Measurements from ENCODE around the gene ERAL1.

DNA sequence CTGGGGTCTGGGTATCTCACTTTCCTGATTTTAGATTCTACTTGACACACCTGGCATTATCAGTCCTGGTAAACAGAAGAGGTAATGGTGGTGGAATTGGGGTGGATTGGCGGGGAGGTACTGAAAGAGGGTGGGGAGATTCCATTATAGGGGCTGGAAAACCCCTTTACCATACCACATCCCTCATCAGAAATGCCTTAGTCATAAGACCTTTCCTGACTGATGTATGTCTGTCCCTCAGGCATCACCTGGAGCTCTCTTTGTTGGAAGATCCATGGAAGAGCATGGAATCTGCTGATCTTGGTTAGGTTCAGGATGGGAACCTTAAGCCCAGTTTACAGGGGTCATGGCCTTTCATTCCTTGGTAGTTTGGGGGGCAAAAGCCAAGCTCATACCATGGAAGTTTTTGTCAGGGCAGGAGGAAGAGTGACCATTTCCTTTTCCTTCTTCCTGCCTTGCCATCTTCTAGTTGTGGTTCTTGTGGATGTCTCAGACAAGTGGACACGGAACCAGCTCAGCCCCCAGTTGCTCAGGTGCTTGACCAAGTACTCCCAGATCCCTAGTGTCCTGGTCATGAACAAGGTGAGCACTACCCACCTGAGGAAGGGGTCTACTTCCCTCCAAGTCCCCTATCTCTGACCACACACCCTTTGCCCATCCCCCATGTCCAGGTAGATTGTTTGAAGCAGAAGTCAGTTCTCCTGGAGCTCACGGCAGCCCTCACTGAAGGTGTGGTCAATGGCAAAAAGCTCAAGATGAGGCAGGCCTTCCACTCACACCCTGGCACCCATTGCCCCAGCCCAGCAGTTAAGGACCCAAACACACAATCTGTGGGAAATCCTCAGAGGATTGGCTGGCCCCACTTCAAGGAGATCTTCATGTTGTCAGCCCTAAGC lies 3.3 kb downstream of the ERAL1 start:
- TF ChIP-seq POLR2AphosphoS5 (IDR thresholded peaks at IDR 0.05; ENCODE audit: low read depth) (no peak), EZH2 (IDR thresholded peaks at IDR 0.05; ENCODE audit: low read depth, unreplicated experiment) (no peak), EZH2phosphoT487 (IDR thresholded peaks at IDR 0.05; ENCODE audit: unreplicated experiment) (no peak), STAT1 (IDR thresholded peaks at IDR 0.05; ENCODE audit: unreplicated experiment) (no peak), CREB1 (CRISPR knock-in tag; IDR thresholded peaks at IDR 0.05; ENCODE audit: low read depth) (no peak), NANOG (IDR thresholded peaks at IDR 0.05; ENCODE audit: borderline replicate concordance) (no peak), JUNB (IDR thresholded peaks at IDR 0.05; ENCODE audit: unreplicated experiment) (no peak)
- TF ChIP-seq, protein P1, sequence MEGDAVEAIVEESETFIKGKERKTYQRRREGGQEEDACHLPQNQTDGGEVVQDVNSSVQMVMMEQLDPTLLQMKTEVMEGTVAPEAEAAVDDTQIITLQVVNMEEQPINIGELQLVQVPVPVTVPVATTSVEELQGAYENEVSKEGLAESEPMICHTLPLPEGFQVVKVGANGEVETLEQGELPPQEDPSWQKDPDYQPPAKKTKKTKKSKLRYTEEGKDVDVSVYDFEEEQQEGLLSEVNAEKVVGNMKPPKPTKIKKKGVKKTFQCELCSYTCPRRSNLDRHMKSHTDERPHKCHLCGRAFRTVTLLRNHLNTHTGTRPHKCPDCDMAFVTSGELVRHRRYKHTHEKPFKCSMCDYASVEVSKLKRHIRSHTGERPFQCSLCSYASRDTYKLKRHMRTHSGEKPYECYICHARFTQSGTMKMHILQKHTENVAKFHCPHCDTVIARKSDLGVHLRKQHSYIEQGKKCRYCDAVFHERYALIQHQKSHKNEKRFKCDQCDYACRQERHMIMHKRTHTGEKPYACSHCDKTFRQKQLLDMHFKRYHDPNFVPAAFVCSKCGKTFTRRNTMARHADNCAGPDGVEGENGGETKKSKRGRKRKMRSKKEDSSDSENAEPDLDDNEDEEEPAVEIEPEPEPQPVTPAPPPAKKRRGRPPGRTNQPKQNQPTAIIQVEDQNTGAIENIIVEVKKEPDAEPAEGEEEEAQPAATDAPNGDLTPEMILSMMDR (conservative IDR thresholded peaks at IDR 0.05; ENCODE audit: low read depth in 2 of 2) = no peak
- TF ChIP-seq, protein P2, sequence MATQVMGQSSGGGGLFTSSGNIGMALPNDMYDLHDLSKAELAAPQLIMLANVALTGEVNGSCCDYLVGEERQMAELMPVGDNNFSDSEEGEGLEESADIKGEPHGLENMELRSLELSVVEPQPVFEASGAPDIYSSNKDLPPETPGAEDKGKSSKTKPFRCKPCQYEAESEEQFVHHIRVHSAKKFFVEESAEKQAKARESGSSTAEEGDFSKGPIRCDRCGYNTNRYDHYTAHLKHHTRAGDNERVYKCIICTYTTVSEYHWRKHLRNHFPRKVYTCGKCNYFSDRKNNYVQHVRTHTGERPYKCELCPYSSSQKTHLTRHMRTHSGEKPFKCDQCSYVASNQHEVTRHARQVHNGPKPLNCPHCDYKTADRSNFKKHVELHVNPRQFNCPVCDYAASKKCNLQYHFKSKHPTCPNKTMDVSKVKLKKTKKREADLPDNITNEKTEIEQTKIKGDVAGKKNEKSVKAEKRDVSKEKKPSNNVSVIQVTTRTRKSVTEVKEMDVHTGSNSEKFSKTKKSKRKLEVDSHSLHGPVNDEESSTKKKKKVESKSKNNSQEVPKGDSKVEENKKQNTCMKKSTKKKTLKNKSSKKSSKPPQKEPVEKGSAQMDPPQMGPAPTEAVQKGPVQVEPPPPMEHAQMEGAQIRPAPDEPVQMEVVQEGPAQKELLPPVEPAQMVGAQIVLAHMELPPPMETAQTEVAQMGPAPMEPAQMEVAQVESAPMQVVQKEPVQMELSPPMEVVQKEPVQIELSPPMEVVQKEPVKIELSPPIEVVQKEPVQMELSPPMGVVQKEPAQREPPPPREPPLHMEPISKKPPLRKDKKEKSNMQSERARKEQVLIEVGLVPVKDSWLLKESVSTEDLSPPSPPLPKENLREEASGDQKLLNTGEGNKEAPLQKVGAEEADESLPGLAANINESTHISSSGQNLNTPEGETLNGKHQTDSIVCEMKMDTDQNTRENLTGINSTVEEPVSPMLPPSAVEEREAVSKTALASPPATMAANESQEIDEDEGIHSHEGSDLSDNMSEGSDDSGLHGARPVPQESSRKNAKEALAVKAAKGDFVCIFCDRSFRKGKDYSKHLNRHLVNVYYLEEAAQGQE (IDR thresholded peaks at IDR 0.05; ENCODE audit: unreplicated experiment) = no peak

Data from GM23338 (cell line).